HG02973 (cell line): ENCODE results near the gene MEGF11.

Experiments used
- ATAC-seq: cut with Tn5 transposase; IDR thresholded peaks from one replicate; pipeline ENCODE4 v1.9.1; 2021; ENCODE audit warnings: moderate library complexity; ENCODE audit not compliant: unreplicated experiment

MEGF11 gene

GRCh38 chr15:66172324-66172980, 81.1 kb downstream of the MEGF11 start:
- ATAC-seq, result no peak

DNA sequence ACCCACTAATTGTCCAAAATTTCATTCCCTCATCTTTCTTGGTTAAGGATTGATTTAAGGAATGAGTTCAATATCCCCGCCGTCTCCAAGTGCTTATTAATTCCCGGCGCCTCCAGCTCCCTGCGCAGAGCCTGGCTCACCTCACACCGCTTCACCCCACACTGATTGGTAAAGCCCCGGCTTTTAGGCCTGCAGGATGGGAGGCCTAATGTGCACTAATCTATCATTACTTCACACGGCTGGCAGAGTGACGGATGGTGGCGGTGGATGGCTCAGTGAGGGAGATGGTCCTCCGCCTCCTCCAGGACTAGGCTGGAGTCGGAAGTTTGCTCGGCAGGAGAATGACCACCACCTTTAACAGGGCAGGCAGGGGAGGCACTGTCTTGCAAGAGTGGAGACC, 81.7 kb downstream of the MEGF11 start:
- no peak for ATAC-seq

- no peak for ATAC-seq
Observed at GRCh38 chr15:66170716-66171115, 82.8 kb downstream of the MEGF11 start.

DNA sequence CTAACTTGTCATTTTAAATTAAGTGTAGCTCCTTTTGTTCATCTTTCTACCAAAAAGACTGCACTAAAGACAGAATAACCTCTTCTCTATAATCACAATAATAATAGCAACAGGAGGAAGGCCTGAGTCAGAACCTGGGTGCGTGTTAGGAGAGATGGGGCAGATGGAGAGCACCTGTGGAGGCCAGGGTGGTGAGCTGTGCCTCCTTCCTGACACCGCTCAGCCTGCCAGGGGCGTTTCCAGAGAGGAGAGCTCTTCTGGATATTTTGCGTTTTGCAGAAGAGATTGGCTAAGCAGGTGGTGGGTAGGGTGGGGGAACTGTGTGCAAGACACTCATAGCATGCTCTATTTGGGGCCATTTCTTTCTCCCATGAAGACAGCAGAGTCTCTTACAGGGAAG, 83.5 kb downstream of the MEGF11 start:
- ATAC-seq, result no peak

DNA sequence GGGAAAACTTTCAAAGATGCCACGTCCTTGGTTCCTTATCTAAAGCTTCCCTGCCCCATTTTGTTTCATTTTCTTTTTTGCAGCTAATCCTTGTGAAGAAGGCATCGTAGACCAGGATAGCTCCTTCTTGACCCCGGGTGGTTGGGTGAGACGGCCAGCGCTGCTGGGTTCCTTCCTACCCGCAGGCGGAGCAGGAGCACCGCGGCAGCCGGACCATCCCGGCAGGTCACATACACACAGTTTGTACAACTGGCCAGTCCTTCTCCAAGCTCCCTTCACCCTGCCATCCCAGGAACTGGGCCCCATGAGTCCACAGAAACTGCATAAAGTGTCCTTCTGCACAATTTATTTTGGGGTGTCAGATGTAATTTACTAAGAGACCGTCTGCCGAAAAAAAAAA, 83.9 kb downstream of the MEGF11 start:
- no peak for ATAC-seq

DNA sequence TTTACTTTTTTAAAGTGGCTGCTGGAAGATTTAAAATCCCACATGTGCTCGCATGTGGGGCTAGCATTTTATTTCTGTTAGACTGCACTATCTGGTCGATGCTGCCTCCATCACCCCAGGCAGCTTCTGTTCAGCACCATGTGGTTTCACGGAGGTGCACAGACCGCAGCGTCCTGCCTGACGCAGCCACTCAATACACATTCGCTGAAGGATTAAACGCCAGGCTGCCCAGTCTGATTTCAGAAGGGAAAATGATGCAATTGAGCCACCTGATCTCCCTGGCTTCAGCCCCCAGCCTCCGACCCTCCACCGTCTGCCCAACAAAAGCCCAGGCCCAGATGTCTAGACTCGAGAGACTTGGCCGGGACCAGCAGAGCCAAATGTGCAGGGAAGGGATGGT, 84.5 kb downstream of the MEGF11 start:
- ATAC-seq, result no peak

GRCh38 chr15:66167854-66168253, 85.7 kb downstream of the MEGF11 start:
- no peak for ATAC-seq

- no peak for ATAC-seq
Observed at GRCh38 chr15:66165856-66166255, 87.7 kb downstream of the MEGF11 start.

- no peak for ATAC-seq
Observed at GRCh38 chr15:66164788-66165187, 88.8 kb downstream of the MEGF11 start.

- no peak for ATAC-seq
Observed at GRCh38 chr15:66163553-66163952, 90.0 kb downstream of the MEGF11 start.

- no peak for ATAC-seq
Observed at GRCh38 chr15:66162286-66162685, 91.3 kb downstream of the MEGF11 start.

DNA sequence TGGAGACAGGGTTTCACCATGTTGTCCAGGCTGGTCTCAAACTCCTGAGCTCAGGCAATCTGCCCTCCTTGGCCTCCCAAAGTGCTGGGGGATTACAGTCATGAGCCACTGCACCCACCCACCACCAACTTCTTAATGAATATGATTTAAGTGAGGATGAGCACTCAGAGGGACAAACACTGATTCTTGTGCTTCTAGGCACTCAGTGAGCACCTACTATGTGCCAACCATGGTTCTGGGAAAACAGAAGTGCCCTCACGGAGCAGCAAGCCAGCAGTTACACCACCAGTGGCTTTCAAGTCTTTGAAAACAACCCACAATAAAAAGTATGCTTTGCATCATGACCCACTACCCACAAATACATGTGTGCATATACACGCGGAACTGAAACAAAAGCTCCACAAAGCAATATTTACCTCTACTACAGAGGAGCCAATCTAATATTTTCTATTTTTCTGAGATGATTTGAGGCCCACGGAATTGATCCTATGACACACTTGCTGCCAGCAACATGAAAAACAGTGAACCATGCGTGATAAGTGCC, 91.9 kb downstream of the MEGF11 start:
- ATAC-seq, result no peak

DNA sequence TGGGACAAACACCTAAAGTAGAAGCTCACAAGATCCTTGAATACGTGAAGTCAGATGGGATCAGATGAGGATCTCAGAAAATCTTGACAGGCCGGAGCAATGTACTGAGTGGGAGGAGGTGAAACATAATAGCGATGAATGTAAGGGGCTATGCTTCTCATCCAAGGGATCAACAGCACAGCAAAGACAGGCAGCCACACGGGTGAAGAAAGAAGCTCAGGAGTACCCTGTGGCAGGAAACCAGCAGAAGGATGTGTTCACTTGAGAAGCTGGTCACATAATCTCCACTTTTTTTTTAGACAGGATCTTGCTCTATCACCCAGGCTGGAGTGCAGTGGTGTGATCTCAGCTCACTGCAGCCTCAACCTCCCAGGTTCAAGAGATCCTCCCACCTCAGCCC, 92.4 kb downstream of the MEGF11 start:
- ATAC-seq, result no peak

GRCh38 chr15:66157507-66157906, 96.0 kb downstream of the MEGF11 start:
- no peak for ATAC-seq

DNA sequence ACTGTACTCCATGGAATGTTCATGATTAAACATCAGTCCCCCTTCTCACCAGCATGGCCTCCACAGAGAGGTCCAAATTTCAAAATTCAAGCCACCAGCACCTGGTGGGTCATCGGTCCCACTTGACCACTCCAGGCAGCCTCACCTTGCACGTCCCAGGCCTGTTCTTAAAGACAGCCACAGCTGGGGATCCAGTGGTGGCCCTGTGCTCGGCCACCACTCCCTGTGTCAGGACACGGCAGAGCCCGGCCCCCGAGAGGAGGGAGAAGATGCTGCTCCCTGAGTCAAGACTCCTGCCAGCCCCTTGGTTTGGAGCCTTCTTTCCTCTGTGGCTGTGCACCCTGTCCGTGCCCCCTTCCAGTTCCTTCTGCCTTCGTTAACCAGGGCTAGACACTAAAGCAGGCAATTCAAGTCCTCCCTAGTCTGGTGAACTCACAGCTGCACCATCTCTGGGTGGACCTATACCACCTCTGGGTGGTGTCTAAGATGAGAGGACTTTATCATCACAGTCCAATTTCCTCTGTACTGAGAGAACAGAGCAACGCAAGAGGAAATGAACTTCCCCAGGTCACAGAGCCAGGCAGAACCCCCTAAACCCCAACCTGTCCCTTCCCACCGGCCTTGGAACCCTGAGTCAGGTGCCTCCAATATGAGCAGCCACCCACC, 97.1 kb downstream of the MEGF11 start:
- no peak for ATAC-seq

DNA sequence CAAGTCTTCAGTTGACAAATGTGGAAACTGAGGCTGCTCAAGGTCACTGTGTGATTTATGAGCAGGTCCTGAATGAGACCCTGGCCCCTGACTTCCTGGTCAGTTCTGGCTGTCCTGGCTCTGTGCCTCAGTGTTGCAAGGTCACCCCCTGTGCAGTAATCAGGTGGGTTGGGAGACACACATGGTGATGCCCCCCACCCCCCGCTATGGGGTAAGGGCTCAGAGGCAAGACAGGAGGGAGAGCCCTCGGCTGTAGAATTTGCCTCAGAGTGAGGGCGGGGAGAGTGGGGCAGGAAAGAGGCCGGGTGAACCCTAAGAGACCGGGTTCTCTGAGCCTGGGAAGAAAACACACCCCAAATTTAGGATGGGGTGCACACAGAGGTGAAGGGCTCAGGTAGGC, 98.5 kb downstream of the MEGF11 start:
- no peak for ATAC-seq

- ATAC-seq, result no peak
Observed at GRCh38 chr15:66154581-66154980, 99.0 kb downstream of the MEGF11 start.

DNA sequence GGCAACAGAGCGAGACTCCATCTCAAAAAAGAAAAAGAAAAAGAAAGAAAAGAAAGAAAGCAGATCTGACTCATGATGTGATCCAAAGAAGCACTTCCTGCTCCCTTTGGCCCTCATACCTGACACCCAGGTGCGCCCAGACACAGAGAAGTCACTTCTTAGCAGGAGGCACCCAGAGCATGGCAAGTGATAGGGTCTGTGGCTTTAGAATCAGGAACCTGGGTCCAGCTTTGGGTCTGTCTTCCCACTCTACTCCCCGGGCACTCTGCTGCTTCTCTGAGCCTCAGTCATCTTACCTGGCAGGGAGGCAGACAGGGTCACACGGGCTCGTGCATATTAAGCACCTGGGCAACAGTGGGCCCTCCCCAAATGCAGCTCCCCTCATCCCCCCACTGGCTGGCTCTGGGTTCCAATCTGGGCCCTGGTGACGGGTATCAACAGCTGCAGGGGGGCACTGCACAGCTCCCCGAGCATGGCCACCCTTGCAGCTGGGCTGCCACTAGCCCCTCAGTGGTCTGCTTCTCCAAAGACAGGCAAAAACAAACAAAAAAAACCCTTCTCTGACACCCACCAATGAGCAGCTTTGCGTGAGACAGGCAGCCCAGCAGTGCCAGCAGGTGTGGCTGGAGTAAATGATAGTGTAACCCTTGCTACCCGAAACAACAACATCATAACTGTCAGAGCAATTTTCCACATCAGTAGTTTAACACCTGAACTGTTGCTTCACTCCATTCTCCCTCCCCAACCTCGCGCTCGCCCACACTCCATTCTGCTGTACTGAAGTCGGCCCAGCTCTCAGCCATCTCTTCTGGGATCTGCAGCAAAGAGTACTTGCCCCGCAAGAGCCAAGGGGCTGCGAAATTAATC, 99.8 kb downstream of the MEGF11 start:
- peak; percentile 82 for ATAC-seq

DNA sequence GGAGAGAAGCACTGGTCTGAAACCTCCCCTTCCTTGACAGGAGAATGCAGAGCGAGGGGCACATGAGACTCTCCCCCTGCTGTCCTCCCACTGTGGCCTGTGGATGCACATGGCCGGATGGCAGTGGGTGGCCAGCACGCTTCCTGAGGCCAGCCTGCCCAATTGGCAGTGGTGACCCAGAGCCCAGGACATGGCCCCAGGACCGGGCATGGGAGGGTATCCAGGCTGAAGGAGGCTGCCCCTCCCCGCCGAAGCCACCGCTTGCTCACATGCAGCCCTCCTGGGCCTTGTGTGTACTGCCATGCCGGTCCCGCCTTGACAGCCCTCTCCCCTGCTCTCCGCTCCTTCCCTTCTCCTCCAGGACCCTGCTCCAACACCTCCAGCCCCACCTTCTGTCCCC, 100.9 kb downstream of the MEGF11 start:
- ATAC-seq, result no peak

DNA sequence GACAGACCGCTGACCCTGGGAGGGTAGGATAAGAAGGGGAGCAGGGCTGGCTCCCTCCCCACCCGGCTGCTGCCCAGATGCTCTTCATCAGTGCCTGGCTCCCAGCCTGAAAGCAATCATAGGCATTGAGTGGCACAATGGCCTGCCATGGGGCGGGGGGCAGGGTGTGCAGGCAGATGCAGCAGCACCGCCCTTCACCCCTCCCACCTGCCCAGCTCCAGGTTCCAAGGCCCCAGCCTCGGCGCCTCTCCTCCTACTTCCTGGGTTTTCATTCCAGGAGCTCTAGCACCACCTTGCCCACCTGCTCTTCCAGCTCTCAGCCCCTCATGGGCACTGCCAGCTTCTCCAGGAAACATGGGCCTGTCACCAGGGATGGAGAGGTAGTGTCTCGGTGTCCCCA, 101.7 kb downstream of the MEGF11 start:
- ATAC-seq, result no peak

GRCh38 chr15:66149871-66150270, 103.7 kb downstream of the MEGF11 start:
- ATAC-seq, result no peak

DNA sequence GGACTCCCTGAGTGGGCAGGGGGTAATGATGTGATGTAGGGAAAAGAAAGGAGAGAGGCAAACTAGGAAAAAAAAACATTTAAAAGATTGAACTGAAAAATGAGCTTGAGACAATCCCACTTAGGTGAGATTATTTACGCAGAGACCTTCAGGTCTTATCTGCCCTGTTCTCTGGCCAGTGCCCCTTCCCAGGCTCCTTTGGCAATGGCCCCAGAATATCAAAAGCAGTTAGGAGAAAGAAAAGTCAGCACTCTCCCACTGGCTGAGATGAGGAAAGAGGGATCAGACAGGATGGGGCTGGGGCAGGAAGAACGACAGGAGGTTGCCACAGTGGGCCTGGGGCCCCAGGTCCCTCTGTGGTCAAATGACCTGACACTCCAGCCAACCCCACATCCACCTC, 105.4 kb downstream of the MEGF11 start:
- no peak for ATAC-seq
